Transverse colon (tissue), 4 donors: ENCODE measurements around the gene HAGH. TPM values are rescaled to one million over a fixed set of nuclear protein-coding genes. Genes with fewer than 3 reads are reported as not detected.

Experiments used
- DNase-seq: peaks from one replicate; pipeline ENCODE4 v3.0.0-alpha.2; 2019
- H3K27ac ChIP-seq, 4 donors: fragments of 200-600 bp; sonication (generic); 2 replicates each; pipeline ENCODE4 v1.5.1; 2016 to 2018; ENCODE audit warnings: inconsistent platforms in 4 of 4
- H3K27me3 ChIP-seq: fragments of 200-600 bp; sonication (generic); 2 replicates; pipeline ENCODE4 v1.5.1; 2017; ENCODE audit warnings: inconsistent platforms
- H3K36me3 ChIP-seq, 4 donors: fragments of 200-600 bp; sonication (generic); 2 replicates each; pipeline ENCODE4 v1.5.1; 2017 to 2019; ENCODE audit warnings: inconsistent platforms in 4 of 4
- H3K4me1 ChIP-seq, 4 donors: fragments of 200-600 bp; sonication (generic); 2 replicates each; pipeline ENCODE4 v1.5.1; 2017 to 2020; ENCODE audit warnings: inconsistent platforms in 4 of 4
- H3K4me3 ChIP-seq, 4 donors: fragments of 200-600 bp; sonication (generic); 1 replicate in 1 of 4; 2 replicates in 3 of 4; pipeline versions ENCODE4 v1.5.1 to v1.6.1; 2017 to 2019; ENCODE audit warnings: inconsistent platforms in 4 of 4
- H3K9me3 ChIP-seq, 2 donors: fragments of 200-600 bp; sonication (generic); 2 replicates each; pipeline ENCODE4 v1.5.1; 2017 to 2019; ENCODE audit warnings: inconsistent platforms in 2 of 2
- EP300 ChIP-seq: sonication (generic); formaldehyde crosslinking; IDR thresholded peaks from one replicate; pipeline ENCODE4 v1.6.1; 2017; ENCODE audit warnings: antibody characterized with exemption, low read depth
- POLR2A ChIP-seq: fragments of 450-650 bp; IDR thresholded peaks from one replicate; pipeline ENCODE4 v1.6.1; 2016; ENCODE audit warnings: antibody characterized with exemption, mild to moderate bottlenecking, moderate library complexity
- POLR2AphosphoS5 ChIP-seq, 3 donors: sonication (generic); formaldehyde crosslinking; IDR thresholded peaks; one replicate each; pipeline ENCODE4 v1.6.1; 2016; ENCODE audit warnings: antibody characterized with exemption in 3 of 3
- WGBS, 2 donors: methylation state at CpG; one replicate each; pipeline ENCODE4 v1.1.5; 2018; ENCODE audit warnings: low coverage in 1 of 2; 5-methylcytosine and 5-hydroxymethylcytosine counted together
- in situ Hi-C, 4 donors: fragments of 200-750 bp; cut with MboI; loops; one replicate each; pipeline versions ENCODE4 v1.15.0 to v1.15.1; 2017; ENCODE audit warnings: low sequenced_read_pairs in 3 of 4, low pct_ligation_motif_present in 1 of 4, low pct_unique_long_range_greater_than_20kb in 1 of 4
- intact Hi-C: fragments of 100-400 bp; cut with DNase I; formaldehyde crosslinking; loops from one replicate; pipeline ENCODE4 v1.15.1; 2023; ENCODE audit warnings: low total_unique reads
- total RNA-seq, 4 donors: library from RNA; depleted of rRNA; stranded (reverse); fragments of >200 nt; gene quantifications; one replicate each; pipeline ENCODE4 v1.1.0, GENCODE V29; 2016
- TF ChIP-seq, protein P1 (sequence below), 5 experiments: fragments of 200-600 bp in 3 of 5; fragments of 450-650 bp in 2 of 5; sonication (generic) in 3 of 5; IDR thresholded peaks; 1 replicate in 2 of 5; 2 replicates in 3 of 5; pipeline ENCODE4 v1.5.1; 2016 to 2017; ENCODE audit warnings: antibody characterized with exemption in 5 of 5, inconsistent platforms in 3 of 5, mild to moderate bottlenecking in 2 of 5, moderate library complexity in 1 of 5

The HAGH gene
- total RNA-seq, 4 donors from 2014 or later, result 40.6 to 403 (median 121) TPM

DNA sequence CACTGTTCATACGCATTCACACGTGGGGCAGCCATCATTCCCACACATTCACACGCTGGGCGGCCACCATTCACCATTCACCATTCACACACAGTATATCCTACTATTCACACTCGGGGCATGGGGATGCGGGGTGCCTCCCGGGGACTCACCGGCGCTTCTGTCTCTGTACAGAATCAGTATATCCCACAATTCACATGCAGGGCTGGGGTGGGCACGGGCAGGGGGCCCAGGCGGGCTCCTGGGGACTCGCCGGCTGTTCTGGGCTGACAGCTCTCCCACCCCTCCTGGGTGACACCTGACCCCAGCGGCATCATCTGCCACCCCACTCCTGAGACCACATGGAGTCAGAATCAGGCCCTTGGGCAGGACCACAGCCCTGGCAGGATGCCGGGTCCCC, 64.9 kb downstream of the HAGH start:
- Histone ChIP-seq H3K27ac (no peak overlapping the region), H3K9me3 (no peaks in the 10 kb centered on the region), H3K36me3 (peaks cover 0 to 9% (median 0%) of the 10 kb centered on the region in 4 donors), H3K27me3 (no peaks in the 10 kb centered on the region), H3K4me3 (no peak overlapping the region), H3K4me1 (peaks cover 7 to 17% (median 13%) of the 10 kb centered on the region in 4 donors)
- TF ChIP-seq, protein P1, sequence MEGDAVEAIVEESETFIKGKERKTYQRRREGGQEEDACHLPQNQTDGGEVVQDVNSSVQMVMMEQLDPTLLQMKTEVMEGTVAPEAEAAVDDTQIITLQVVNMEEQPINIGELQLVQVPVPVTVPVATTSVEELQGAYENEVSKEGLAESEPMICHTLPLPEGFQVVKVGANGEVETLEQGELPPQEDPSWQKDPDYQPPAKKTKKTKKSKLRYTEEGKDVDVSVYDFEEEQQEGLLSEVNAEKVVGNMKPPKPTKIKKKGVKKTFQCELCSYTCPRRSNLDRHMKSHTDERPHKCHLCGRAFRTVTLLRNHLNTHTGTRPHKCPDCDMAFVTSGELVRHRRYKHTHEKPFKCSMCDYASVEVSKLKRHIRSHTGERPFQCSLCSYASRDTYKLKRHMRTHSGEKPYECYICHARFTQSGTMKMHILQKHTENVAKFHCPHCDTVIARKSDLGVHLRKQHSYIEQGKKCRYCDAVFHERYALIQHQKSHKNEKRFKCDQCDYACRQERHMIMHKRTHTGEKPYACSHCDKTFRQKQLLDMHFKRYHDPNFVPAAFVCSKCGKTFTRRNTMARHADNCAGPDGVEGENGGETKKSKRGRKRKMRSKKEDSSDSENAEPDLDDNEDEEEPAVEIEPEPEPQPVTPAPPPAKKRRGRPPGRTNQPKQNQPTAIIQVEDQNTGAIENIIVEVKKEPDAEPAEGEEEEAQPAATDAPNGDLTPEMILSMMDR (IDR thresholded peaks at IDR 0.05), result no peak
- TF ChIP-seq POLR2AphosphoS5 (IDR thresholded peaks at IDR 0.05) (no peak), EP300 (no peak), POLR2A (no peak)
- intact Hi-C loops (no loop called here), in situ Hi-C loops (no loop called here)
- DNase-seq, result no peak
- WGBS, 2 donors, result 94% methylated on average over 14 of the region's 15 CpGs; no CpG with 5 or more reads in 1 of the 2 donors

DNA sequence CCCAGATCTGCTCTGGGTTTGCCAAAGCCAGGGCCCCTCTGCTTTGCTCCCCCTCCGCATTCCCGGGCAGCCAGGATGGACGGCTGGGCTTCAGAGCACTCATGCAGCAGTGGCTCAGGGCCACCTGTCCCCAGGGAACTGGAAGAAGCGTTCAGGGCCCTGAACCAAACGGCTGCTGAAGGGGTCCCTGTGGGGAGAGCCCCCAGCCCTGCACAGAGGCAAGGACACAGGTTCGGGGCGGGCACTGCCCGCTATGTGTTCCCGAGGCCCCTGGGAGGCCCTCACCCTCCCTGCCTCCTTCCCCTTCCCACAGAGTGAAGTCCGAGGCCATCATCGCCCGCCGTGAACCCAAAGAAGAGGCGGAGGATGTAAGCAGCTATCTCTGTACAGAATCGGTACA, 65.7 kb downstream of the HAGH start:
- Histone ChIP-seq H3K36me3 (peaks cover 0 to 5% (median 0%) of the 10 kb centered on the region in 4 donors), H3K4me1 (peaks cover 7 to 19% (median 13%) of the 10 kb centered on the region in 4 donors), H3K27ac (no peak overlapping the region), H3K9me3 (no peaks in the 10 kb centered on the region), H3K4me3 (no peak overlapping the region), H3K27me3 (no peaks in the 10 kb centered on the region)
- TF ChIP-seq POLR2A, result no peak
- TF ChIP-seq, protein P1 (IDR thresholded peaks at IDR 0.05), result no peak
- TF ChIP-seq EP300, result no peak
- TF ChIP-seq POLR2AphosphoS5 (IDR thresholded peaks at IDR 0.05), result no peak
- no peak for DNase-seq
- in situ Hi-C loops, result no loop called here
- intact Hi-C loops, result no loop called here
- WGBS, 2 donors, result 91 to 94% methylated on average over 6 to 15 of the region's 15 CpGs

DNA sequence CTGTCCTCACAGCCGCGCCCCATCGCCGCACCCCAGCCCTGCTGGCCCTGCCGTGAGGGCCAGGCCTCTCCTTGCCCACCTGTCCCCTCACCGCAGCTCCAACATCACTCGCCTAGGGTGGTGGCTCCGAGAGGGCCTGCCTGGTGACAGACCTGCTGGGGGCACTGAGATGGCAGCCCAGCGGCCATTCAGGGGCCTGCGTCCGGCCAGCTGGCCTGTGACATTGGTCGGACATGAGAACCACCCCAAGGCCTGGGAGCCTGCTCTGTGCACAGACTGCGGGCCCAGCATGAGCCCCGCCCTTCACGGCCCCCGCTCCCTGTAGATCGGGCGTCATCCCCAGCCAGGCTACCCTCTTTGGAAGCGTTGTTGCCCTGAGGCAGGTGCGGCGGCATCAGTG, 67.1 kb downstream of the HAGH start:
- H3K36me3 ChIP-seq, result peaks cover 0 to 5% (median 0%) of the 10 kb centered on the region in 4 donors
- no peak overlapping the region for H3K4me3 ChIP-seq
- intact Hi-C loops (no loop called here), in situ Hi-C loops (no loop called here)
- TF ChIP-seq, protein P1 (IDR thresholded peaks at IDR 0.05), result no peak
- no peak for TF ChIP-seq POLR2A
- no peak for TF ChIP-seq POLR2AphosphoS5 (IDR thresholded peaks at IDR 0.05)
- TF ChIP-seq EP300, result no peak
- H3K27me3 ChIP-seq, result no peaks in the 10 kb centered on the region
- WGBS, 2 donors, result 95% methylated on average over 21 of the region's 21 CpGs; no CpG with 5 or more reads in 1 of the 2 donors
- H3K27ac ChIP-seq, result no peak overlapping the region
- H3K4me1 ChIP-seq, result peaks cover 7 to 19% (median 13%) of the 10 kb centered on the region in 4 donors
- no peaks in the 10 kb centered on the region for H3K9me3 ChIP-seq
- no peak for DNase-seq

DNA sequence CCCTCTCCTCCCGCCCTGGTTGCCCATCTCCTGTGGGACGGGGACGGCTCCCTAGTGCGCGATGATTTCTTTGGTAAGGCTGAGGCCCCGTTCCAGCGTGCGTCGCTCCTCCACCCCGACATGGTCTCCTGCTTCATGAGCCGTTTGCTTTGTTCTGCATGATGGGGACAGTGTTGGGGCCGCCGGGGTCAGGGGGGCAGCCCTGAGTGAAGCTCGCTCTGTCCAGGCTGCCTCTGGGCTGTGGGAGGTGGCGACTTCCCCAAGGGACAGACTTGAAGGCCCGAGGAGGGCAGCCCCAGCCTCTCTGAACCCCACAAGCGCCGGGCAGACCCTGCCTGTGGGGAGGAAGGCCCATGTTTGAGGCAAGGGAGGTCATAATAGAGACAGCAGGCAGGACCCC, 67.7 kb downstream of the HAGH start:
- TF ChIP-seq POLR2A, result no peak
- TF ChIP-seq EP300, result no peak
- TF ChIP-seq POLR2AphosphoS5 (IDR thresholded peaks at IDR 0.05), result no peak
- TF ChIP-seq, protein P1 (IDR thresholded peaks at IDR 0.05), result no peak
- H3K27ac ChIP-seq, result no peak overlapping the region
- no peaks in the 10 kb centered on the region for H3K27me3 ChIP-seq
- 93% methylated on average over 13 of the region's 18 CpGs; no CpG with 5 or more reads in 1 of the 2 donors for WGBS, 2 donors
- DNase-seq, result no peak
- peaks cover 0 to 5% (median 0%) of the 10 kb centered on the region in 4 donors for H3K36me3 ChIP-seq
- H3K4me1 ChIP-seq, result peaks cover 7 to 19% (median 13%) of the 10 kb centered on the region in 4 donors
- in situ Hi-C loops, result no loop called here
- H3K9me3 ChIP-seq, result no peaks in the 10 kb centered on the region
- no peak overlapping the region for H3K4me3 ChIP-seq
- intact Hi-C loops, result no loop called here
